GM12878 (cell line): ENCODE measurements around the gene SEMA4C. TPM values are rescaled to one million over a fixed set of nuclear protein-coding genes. Genes with fewer than 3 reads are reported as not detected.

ENCODE experiments used
- ATAC-seq: fragments of 200-7000 bp; cut with Tn5 transposase; 3 replicates; pipeline ENCODE4 v1.9.1; 2020; ENCODE audit warnings: mild to moderate bottlenecking, moderate library complexity
- BruUV-seq: library from RNA; stranded (reverse); fragments of 400-500 nt; replicated peaks from 2 replicates; lab custom pipeline; 2021; lab: Mats Ljungman, UMichigan
- CTCF ChIA-PET: fragments of 300-600 bp; sonication (Branson Sonifier 250); formaldehyde crosslinking; extraction: SDS; loops from one replicate; lab custom pipeline; 2021; ENCODE audit warnings: inconsistent platforms; lab: Yijun Ruan, JAX
- POLR2A ChIA-PET: fragments of 350-600 bp; formaldehyde crosslinking; extraction: SDS; loops from one replicate; lab custom pipeline; 2021; ENCODE audit warnings: inconsistent platforms; lab: Charles Lee
- RAD21 ChIA-PET: fragments of 300-600 bp; sonication (Branson Sonifier 250); formaldehyde crosslinking; loops from one replicate; lab custom pipeline; 2023; ENCODE audit warnings: antibody characterized with exemption; ENCODE audit not compliant: unreplicated experiment; lab: Charles Lee
- SMC1A ChIA-PET: fragments of 300-600 bp; sonication (Branson Sonifier 250); formaldehyde crosslinking; loops from one replicate; lab custom pipeline; 2023; ENCODE audit not compliant: unreplicated experiment, uncharacterized antibody; lab: Charles Lee
- DNase-seq: peaks from one replicate; pipeline ENCODE4 v3.0.0-alpha.2; 2011; ENCODE audit warnings: low read depth, low spot score
- FAIRE-seq: peaks from 3 replicates; lab custom pipeline; 2011; peaks lifted over from hg19 to GRCh38; lab: Jason Lieb, UNC
- H2AFZ ChIP-seq: 2 replicates; pipeline ENCODE4 v1.6.0; 2011; ENCODE audit warnings: low read depth, low read length, control low read depth; ENCODE audit not compliant: control insufficient read depth
- H3K27ac ChIP-seq: 2 replicates; pipeline ENCODE4 v1.5.1; 2011; ENCODE audit warnings: control low read depth; ENCODE audit not compliant: control insufficient read depth, insufficient read depth
- H3K27me3 ChIP-seq, 2 experiments: replicated peaks in 1 of 2; 2 replicates each; pipeline versions ENCODE4 v1.6.0 to v1.6.1; 2011; ENCODE audit warnings: low read length in 1 of 2; ENCODE audit not compliant: control insufficient read depth in 2 of 2, insufficient read depth in 2 of 2
- H3K36me3 ChIP-seq, 2 experiments: 2 replicates each; pipeline ENCODE4 v1.5.1; 2011; ENCODE audit warnings: low read length in 1 of 2; ENCODE audit not compliant: control insufficient read depth in 2 of 2, insufficient read depth in 2 of 2
- H3K4me1 ChIP-seq: 2 replicates; pipeline ENCODE4 v1.6.1; 2011; ENCODE audit warnings: mild to moderate bottlenecking, low read length, moderate library complexity, mixed read lengths; ENCODE audit not compliant: control insufficient read depth, insufficient read depth
- H3K4me2 ChIP-seq: 2 replicates; pipeline ENCODE4 v1.6.0; 2011; ENCODE audit warnings: control low read depth; ENCODE audit not compliant: control insufficient read depth, insufficient read depth
- H3K4me3 ChIP-seq: fragments of 200-600 bp; sonication (generic); 2 replicates; pipeline ENCODE4 v1.5.1; 2016
- H3K79me2 ChIP-seq: 2 replicates; pipeline ENCODE4 v1.6.0; 2011; ENCODE audit warnings: low read length; ENCODE audit not compliant: control insufficient read depth, insufficient read depth
- H3K9ac ChIP-seq: 2 replicates; pipeline ENCODE4 v1.8.0; 2011; ENCODE audit warnings: low read length, control low read depth, mixed read lengths; ENCODE audit not compliant: control insufficient read depth, insufficient read depth
- H3K9me3 ChIP-seq: replicated peaks from 3 replicates; pipeline ENCODE4 v1.5.1; 2011; ENCODE audit warnings: mild to moderate bottlenecking, low read length; ENCODE audit not compliant: control insufficient read depth, insufficient read depth
- H4K20me1 ChIP-seq: 2 replicates; pipeline ENCODE4 v1.6.0; 2011; ENCODE audit not compliant: control insufficient read depth, insufficient read depth
- BRCA1 ChIP-seq: IDR thresholded peaks from 2 replicates; pipeline ENCODE4 v1.6.1; 2011; ENCODE audit warnings: low read depth, low read length, improper control_type of control experiment
- EZH2 ChIP-seq: IDR thresholded peaks from 2 replicates; pipeline ENCODE4 v1.6.1; 2012; ENCODE audit warnings: low read depth, mild to moderate bottlenecking, control low read depth, inconsistent platforms, low read length, borderline replicate concordance; ENCODE audit not compliant: control insufficient read depth
- IKZF1 ChIP-seq: fragments of 450-650 bp; conservative IDR thresholded peaks from 2 replicates; pipeline ENCODE4 v1.6.1; 2017; ENCODE audit warnings: antibody characterized with exemption, mild to moderate bottlenecking
- LARP7 ChIP-seq: fragments of 450-650 bp; IDR thresholded peaks from 2 replicates; pipeline ENCODE4 v1.6.1; 2017; ENCODE audit warnings: mild to moderate bottlenecking
- NKRF ChIP-seq: fragments of 450-650 bp; conservative IDR thresholded peaks from 2 replicates; pipeline ENCODE4 v1.6.1; 2017; ENCODE audit warnings: mild to moderate bottlenecking, moderate library complexity
- PML ChIP-seq: IDR thresholded peaks from 2 replicates; pipeline ENCODE4 v1.6.1; 2012; ENCODE audit warnings: low read length, inconsistent platforms
- POLR2A ChIP-seq: IDR thresholded peaks from 2 replicates; pipeline ENCODE4 v1.6.1; 2011; ENCODE audit warnings: low read depth, mild to moderate bottlenecking, low read length
- POLR2AphosphoS2 ChIP-seq: IDR thresholded peaks from 2 replicates; pipeline ENCODE4 v1.6.1; 2011; ENCODE audit warnings: low read depth, mild to moderate bottlenecking, low read length, improper control_type of control experiment, moderate library complexity
- POLR2AphosphoS5 ChIP-seq: IDR thresholded peaks from 2 replicates; pipeline ENCODE4 v1.6.1; 2011; ENCODE audit warnings: mild to moderate bottlenecking, low read length, inconsistent platforms
- RAD21 ChIP-seq: IDR thresholded peaks from 2 replicates; pipeline ENCODE4 v1.6.1; 2011; ENCODE audit warnings: mild to moderate bottlenecking, low read depth, low read length, moderate library complexity; ENCODE audit not compliant: insufficient read depth
- SMAD5 ChIP-seq: IDR thresholded peaks from 2 replicates; pipeline ENCODE4 v1.6.1; 2016; ENCODE audit warnings: antibody characterized with exemption, low read depth
- SMARCA5 ChIP-seq: fragments of 450-650 bp; IDR thresholded peaks from 2 replicates; pipeline ENCODE4 v1.6.1; 2017; ENCODE audit warnings: mild to moderate bottlenecking
- SP1 ChIP-seq: IDR thresholded peaks from one replicate; pipeline ENCODE4 v1.6.1; 2011; ENCODE audit warnings: low read depth, low read length
- SREBF2 ChIP-seq: IDR thresholded peaks from 2 replicates; pipeline ENCODE4 v1.6.1; 2012; ENCODE audit warnings: mild to moderate bottlenecking, low read length
- SRF ChIP-seq, 2 experiments: IDR thresholded peaks; 2 replicates each; pipeline ENCODE4 v1.6.1; 2011; ENCODE audit warnings: low read depth in 2 of 2, low read length in 2 of 2, mild to moderate bottlenecking in 1 of 2, moderate library complexity in 1 of 2
- TCF12 ChIP-seq: IDR thresholded peaks from 2 replicates; pipeline ENCODE4 v1.6.1; 2011; ENCODE audit warnings: low read depth, mild to moderate bottlenecking, low read length
- YY1 ChIP-seq: IDR thresholded peaks from 2 replicates; pipeline ENCODE4 v1.6.1; 2011; ENCODE audit warnings: low read depth, mild to moderate bottlenecking, low read length
- ZNF274 ChIP-seq: IDR thresholded peaks from one replicate; pipeline ENCODE4 v1.8.0; 2011; ENCODE audit not compliant: insufficient read length, insufficient read depth
- ZNF592 ChIP-seq: fragments of 450-650 bp; IDR thresholded peaks from 2 replicates; pipeline ENCODE4 v1.6.1; 2017; ENCODE audit warnings: mild to moderate bottlenecking, moderate library complexity
- WGBS: methylation state at CpG from one replicate; pipeline ENCODE4 v1.1.6; 2016; ENCODE audit warnings: low lambda C conversion rate; ENCODE audit not compliant: insufficient replicate concordance, insufficient coverage; ENCODE audit errors: missing lambda C conversion rate; 5-methylcytosine and 5-hydroxymethylcytosine counted together
- in situ Hi-C: fragments of 300-500 bp; cut with MboI; formaldehyde crosslinking; loops from 9 replicates; pipeline ENCODE4 v1.14.3; 2018; ENCODE audit warnings: mixed read lengths
- intact Hi-C: fragments of 100-400 bp; cut with micrococcal nuclease; formaldehyde crosslinking; loops from one replicate; pipeline ENCODE4 v1.14.2; 2022; ENCODE audit not compliant: unreplicated experiment
- polyA plus RNA-seq, 11 experiments: library from polyadenylated mRNA; depleted of rRNA in 4 of 11; unstranded in 6 of 11; stranded (reverse) in 5 of 11; fragments of >200 nt; fragmentation: Nextera tagmentation in 4 of 11; fragmentation: Illumina TruSeq in 1 of 11; extraction: Ambion mirVana in 4 of 11; extraction: Trizol in 1 of 11; gene quantifications; 1 replicate in 1 of 11; 2 replicates in 10 of 11; pipeline versions ENCODE4 v1.2.1 to v1.2.3, GENCODE V29; 2011 to 2016; ENCODE audit warnings: inconsistent platforms in 2 of 11, missing spikeins in 2 of 11, low read depth in 1 of 11
- total RNA-seq, 4 experiments: library from RNA; depleted of rRNA in 3 of 4; stranded (reverse); fragments of >200 nt in 3 of 4; fragmentation: Illumina TruSeq in 1 of 4; extraction: Trizol in 1 of 4; gene quantifications; 2 replicates each; pipeline versions ENCODE4 v1.2.1 to v1.2.3, GENCODE V29; 2013 to 2021

SEMA4C gene
- total and polyA plus RNA-seq, 10 of the 15 experiments (the other 5 are each of a cell fraction or from before 2014, with no cell fraction given), result 0.06 to 21.6 (median 6.8) TPM

GRCh38 chr2:96868555-96869280 is 1.2 kb downstream of the SEMA4C start:
- peaks cover 38% of the 10 kb centered on the region for H3K79me2 ChIP-seq
- H3K4me1 ChIP-seq, result peaks cover 23% of the 10 kb centered on the region
- peak; percentile 78 for ATAC-seq
- peak; percentile 33 for DNase-seq
- H3K36me3 ChIP-seq, result peaks cover 8 to 17% of the 10 kb centered on the region in 2 experiments; a peak in 3 of 4 replicates
- ChIA-PET CTCF (interaction anchor here (0.7 to 2.2 kb wide), 7 partner anchors 11 to 108 kb away, joined by 3 to 22 read pairs (median 4); partner anchors contain the start of genes ANKRD39 and CNNM4), RAD21 (interaction anchor here (0.6 to 3.0 kb wide), 6 partner anchors 11 to 106 kb away, joined by 3 to 39 read pairs (median 4); partner anchors contain the start of genes ANKRD39 and CNNM3), POLR2A (interaction anchor here (0.6 to 3.6 kb wide), 5 partner anchors 11 to 331 kb away, joined by 3 to 30 read pairs (median 3); partner anchors contain the start of gene ANKRD39), SMC1A (interaction anchor here (0.7 to 2.6 kb wide), 3 partner anchors 11 to 89 kb away, joined by 3 to 13 read pairs (median 4); partner anchors contain the start of gene ANKRD39)
- H4K20me1 ChIP-seq, result no peaks in the 10 kb centered on the region
- H3K9me3 ChIP-seq, result no peaks in the 10 kb centered on the region
- peak overlapping the region; percentile 90 for H3K4me2 ChIP-seq
- peak overlapping the region; percentile 40 for H2AFZ ChIP-seq
- peak overlapping the region; percentile 85 for H3K9ac ChIP-seq
- H3K27ac ChIP-seq, result peak overlapping the region; percentile 86
- in situ Hi-C loops, result no loop called here
- peak overlapping the region; percentile 95 for H3K4me3 ChIP-seq
- no peak for FAIRE-seq
- 2% methylated on average over 46 of the region's 76 CpGs for WGBS
- no TSS peak for BruUV-seq
- no peaks in the 10 kb centered on the region; a peak in 1 of 4 replicates for H3K27me3 ChIP-seq
- intact Hi-C loops, result loop anchor here (5.0 kb wide), 1 partner anchor 231 kb away; the partner anchor contains the start of gene KANSL3
- TF ChIP-seq PML (0 out of 2 replicates have a peak, but pooled peaks have one; percentile 48), EZH2 (no peak), SMARCA5 (peak; percentile 92; the same call in 1 of the 2 replicates), SMAD5 (peak; percentile 77; the same call in 1 of the 2 replicates), POLR2AphosphoS2 (0 out of 2 replicates have a peak, but pooled peaks have one; percentile 55), NKRF (peak; percentile 50), ZNF592 (peak; percentile 33; the same call in 1 of the 2 replicates), POLR2AphosphoS5 (peak; percentile 73), RAD21 (peak; percentile 38), IKZF1 (peak; percentile 72), SREBF2 (no peak), POLR2A (peak; percentile 72), SP1 (no peak), LARP7 (0 out of 2 replicates have a peak, but pooled peaks have one; percentile 24), SRF (IDR thresholded peaks at IDR 0.05; ENCODE audit: low read depth in 2 of 2, low read length in 2 of 2) (0 out of 4 replicates have a peak, but pooled peaks of 1 of the 2 experiments have one; percentile 8), ZNF274 (no peak), YY1 (0 out of 2 replicates have a peak, but pooled peaks have one; percentile 19), TCF12 (no peak), BRCA1 (no peak)
